LNCaP clone FGC (cell line): ENCODE results near the gene LMX1A.

Source experiments
- DNase-seq: peaks from one replicate; pipeline ENCODE4 v3.0.0-alpha.2; 2011; ENCODE audit warnings: low read depth
- H3K4me3 ChIP-seq: 2 replicates; pipeline ENCODE4 v1.5.1; 2011; ENCODE audit warnings: mild to moderate bottlenecking, low read depth, low read length, control low read depth
- CTCF ChIP-seq: IDR thresholded peaks from 2 replicates; pipeline ENCODE4 v1.5.1; 2012; ENCODE audit warnings: mild to moderate bottlenecking; ENCODE audit not compliant: control insufficient read depth, insufficient read depth; ENCODE audit errors: extremely low read depth

Gene LMX1A

GRCh38 chr1:165381745-165382505 lies 25.4 kb upstream of the LMX1A start:
- DNase-seq = no peak
- H3K4me3 ChIP-seq = no peak overlapping the region
- TF ChIP-seq CTCF = no peak

GRCh38 chr1:165376811-165377311 lies 20.3 kb upstream of the LMX1A start:
- no peak for TF ChIP-seq CTCF
- no peak overlapping the region for H3K4me3 ChIP-seq
- no peak for DNase-seq

GRCh38 chr1:165376041-165376810 lies 19.7 kb upstream of the LMX1A start:
- H3K4me3 ChIP-seq = no peak overlapping the region
- DNase-seq = no peak
- TF ChIP-seq CTCF = no peak

GRCh38 chr1:165375623-165376022 lies 19.1 kb upstream of the LMX1A start:
- no peak for TF ChIP-seq CTCF
- H3K4me3 ChIP-seq = no peak overlapping the region
- peak; percentile 72 for DNase-seq

GRCh38 chr1:165371588-165372225 lies 15.2 kb upstream of the LMX1A start:
- no peak for TF ChIP-seq CTCF
- H3K4me3 ChIP-seq = no peak overlapping the region
- DNase-seq = no peak

- peak; percentile 95 for TF ChIP-seq CTCF
- H3K4me3 ChIP-seq = no peak overlapping the region
- DNase-seq = no peak
These were observed 12.8 kb upstream of the LMX1A start for GRCh38 chr1:165369255-165369848.
